T-cell (primary cell): ENCODE data around the gene DNAJC30. TPM values are rescaled to one million over a fixed set of nuclear protein-coding genes. Genes with fewer than 3 reads are reported as not detected.
"Not testable (repeated sequence)": the region's sequence is repeated elsewhere in the genome, so short reads cannot be mapped to it uniquely, and the experiment has no call there.

Experiments
- ATAC-seq, 4 experiments: fragments of 200-7000 bp in 3 of 4; fragments of 150-1000 bp in 1 of 4; cut with Tn5 transposase; replicated peaks in 1 of 4; 1 replicate in 3 of 4; 2 replicates in 1 of 4; pipeline ENCODE4 v1.10.0; 2021; ENCODE audit warnings: moderate library complexity in 3 of 4, mild to moderate bottlenecking in 2 of 4, moderate number of reproducible peaks in 1 of 4
- CTCF ChIA-PET, 2 donors: fragments of 300-600 bp; sonication (Branson Sonifier 250); formaldehyde crosslinking; loops; one replicate each; lab custom pipeline; 2022; ENCODE audit warnings: antibody characterized with exemption in 2 of 2; lab: Charles Lee
- POLR2A ChIA-PET, 2 donors: fragments of 300-600 bp; sonication (Branson Sonifier 250); formaldehyde crosslinking; loops; one replicate each; lab custom pipeline; 2022; ENCODE audit warnings: antibody characterized with exemption in 2 of 2; lab: Charles Lee
- DNase-seq, 35 experiments: peaks; one replicate each; pipeline versions ENCODE4 v3.0.0 to v3.0.0-alpha.2; 2013 to 2023
- H3K27ac ChIP-seq: one replicate; pipeline ENCODE4 v1.5.1; 2013; ENCODE audit warnings: low read length
- H3K27me3 ChIP-seq, 2 experiments: replicated peaks in 1 of 2; 1 replicate in 1 of 2; 2 replicates in 1 of 2; pipeline versions ENCODE4 v1.6.1 to v1.7.0; 2013; ENCODE audit warnings: low read length in 1 of 2, mixed read lengths in 1 of 2; ENCODE audit not compliant: control insufficient read depth in 2 of 2, insufficient read depth in 2 of 2; ENCODE audit errors: extremely low read depth in 1 of 2
- H3K36me3 ChIP-seq, 2 donors: 1 replicate in 1 of 2; 2 replicates in 1 of 2; pipeline versions ENCODE4 v1.6.1 to v1.7.0; 2013; ENCODE audit warnings: low read length in 1 of 2; ENCODE audit not compliant: control insufficient read depth in 2 of 2, insufficient read depth in 1 of 2; ENCODE audit errors: extremely low read depth in 1 of 2
- H3K4me1 ChIP-seq, 2 experiments: 1 replicate in 1 of 2; 2 replicates in 1 of 2; pipeline versions ENCODE4 v1.6.1 to v1.7.0; 2013; ENCODE audit warnings: low read length in 2 of 2, mixed read lengths in 1 of 2; ENCODE audit not compliant: insufficient read depth in 2 of 2, control insufficient read depth in 1 of 2; ENCODE audit errors: extremely low read depth in 1 of 2
- H3K4me3 ChIP-seq, 2 donors: 1 replicate in 1 of 2; 2 replicates in 1 of 2; pipeline versions ENCODE4 v1.5.1 to v1.7.0; 2013; ENCODE audit warnings: mild to moderate bottlenecking in 2 of 2, low read length in 1 of 2, moderate library complexity in 1 of 2; ENCODE audit not compliant: control insufficient read depth in 1 of 2; ENCODE audit errors: extremely low read depth in 1 of 2
- H3K9me3 ChIP-seq: 2 replicates; pipeline ENCODE4 v1.7.0; 2013
- H3K27ac Mint-ChIP-seq, 2 donors: one replicate each; pipeline ENCODE4 v1.8.0; 2020 to 2021; ENCODE audit warnings: mild to moderate bottlenecking in 2 of 2, mixed read lengths in 2 of 2
- H3K27me3 Mint-ChIP-seq, 2 donors: one replicate each; pipeline ENCODE4 v1.8.0; 2021 to 2022; ENCODE audit warnings: mixed read lengths in 2 of 2
- H3K36me3 Mint-ChIP-seq: one replicate; pipeline ENCODE4 v1.8.0; 2021; ENCODE audit warnings: mixed read lengths
- H3K4me1 Mint-ChIP-seq, 3 donors: one replicate each; pipeline ENCODE4 v1.8.0; 2020 to 2022; ENCODE audit warnings: mixed read lengths in 3 of 3, mild to moderate bottlenecking in 1 of 3
- H3K4me3 Mint-ChIP-seq, 3 donors: one replicate each; pipeline ENCODE4 v1.8.0; 2020 to 2022; ENCODE audit warnings: mild to moderate bottlenecking in 3 of 3, mixed read lengths in 3 of 3, moderate library complexity in 3 of 3
- H3K9me3 Mint-ChIP-seq, 3 donors: one replicate each; pipeline ENCODE4 v1.8.0; 2020 to 2022; ENCODE audit warnings: mixed read lengths in 3 of 3
- WGBS: methylation state at CpG from one replicate; pipeline ENCODE4 v1.1.5; 2013; ENCODE audit warnings: missing lambda C conversion rate; ENCODE audit not compliant: insufficient coverage; 5-methylcytosine and 5-hydroxymethylcytosine counted together
- total RNA-seq, 35 experiments: library from RNA in 6 of 35; stranded (reverse) in 6 of 35; fragments of 120-200 nt in 1 of 35; gene quantifications; one replicate each; pipeline versions ENCODE4 v1.2.1 to v1.2.4 and lab custom pipeline; 2013 to 2026

The DNAJC30 gene
- total RNA-seq, 5 donors from 2014 or later (not counting 1 experiment from before 2014, with no cell fraction given) = 9.1 to 16.4 (median 14.7) TPM

- Mint-ChIP-seq H3K4me1 (peaks cover 3 to 9% (median 7%) of the 10 kb centered on the region in 3 donors), H3K9me3 (no peaks in the 10 kb centered on the region), H3K27me3 (peaks cover 13 to 14% of the 10 kb centered on the region in 2 donors), H3K27ac (no peak overlapping the region), H3K36me3 (no peaks in the 10 kb centered on the region), H3K4me3 (no peak overlapping the region)
- POLR2A ChIA-PET = no interaction called here
- ATAC-seq = no peak
- Histone ChIP-seq H3K4me1 (peaks cover 0 to 16% of the 10 kb centered on the region in 2 experiments), H3K36me3 (no peaks in the 10 kb centered on the region), H3K4me3 (no peak overlapping the region), H3K9me3 (no peaks in the 10 kb centered on the region), H3K27me3 (peaks cover 5 to 38% of the 10 kb centered on the region in 2 experiments), H3K27ac (no peak overlapping the region)
- DNase-seq = no peak
- CTCF ChIA-PET = interaction anchor here (0.7 kb wide), 3 partner anchors 8 to 60 kb away, joined by 3 to 6 read pairs (median 5); partner anchors contain the start of gene CLDN3 (in 1 of the 2)
- WGBS = no CpG with 5 or more reads among the region's 3 CpGs
Observed at GRCh38 chr7:73723813-73724212, 40.6 kb upstream of the DNAJC30 start.

GRCh38 chr7:73722785-73723184 lies 39.5 kb upstream of the DNAJC30 start:
- ChIA-PET POLR2A (no interaction called here), CTCF (interaction anchor here in 1 of 2 donors (0.7 kb wide), 1 partner anchor 310 kb away, joined by 5 read pairs; no protein-coding TSS in a partner anchor)
- DNase-seq (no peak), ATAC-seq (no peak)
- no peaks in the 10 kb centered on the region for H3K9me3 ChIP-seq
- Mint-ChIP-seq H3K4me3 (no peak overlapping the region), H3K9me3 (no peaks in the 10 kb centered on the region), H3K36me3 (no peaks in the 10 kb centered on the region), H3K27me3 (peaks cover 5 to 6% of the 10 kb centered on the region in 2 donors), H3K4me1 (peaks cover 11 to 15% (median 14%) of the 10 kb centered on the region in 3 donors), H3K27ac (no peak overlapping the region)
- 53% methylated on average over 2 of the region's 6 CpGs for WGBS
- no peaks in the 10 kb centered on the region for H3K36me3 ChIP-seq
- H3K27ac ChIP-seq = no peak overlapping the region
- peaks cover 9 to 27% of the 10 kb centered on the region in 2 experiments for H3K4me1 ChIP-seq
- H3K4me3 ChIP-seq = no peak overlapping the region
- H3K27me3 ChIP-seq = peaks cover 5 to 40% of the 10 kb centered on the region in 2 experiments

- H3K36me3 ChIP-seq, DNase-seq, H3K4me3 Mint-ChIP-seq, H3K4me3 ChIP-seq, ATAC-seq, H3K9me3 Mint-ChIP-seq, H3K27ac Mint-ChIP-seq, H3K27ac ChIP-seq, H3K36me3 Mint-ChIP-seq, H3K27me3 Mint-ChIP-seq, POLR2A ChIA-PET, H3K9me3 ChIP-seq: not testable (repeated sequence)
- 83% methylated on average over 2 of the region's 4 CpGs for WGBS
- peaks cover 17 to 20% (median 19%) of the 10 kb centered on the region in 3 donors for H3K4me1 Mint-ChIP-seq
- peaks cover 14 to 33% of the 10 kb centered on the region in 2 experiments for H3K4me1 ChIP-seq
- peaks cover 5 to 39% of the 10 kb centered on the region in 2 experiments for H3K27me3 ChIP-seq
- CTCF ChIA-PET = interaction anchor here in 1 of 2 donors (0.5 kb wide), 1 partner anchor 81 kb away, joined by 3 read pairs; no protein-coding TSS in a partner anchor
Observed at GRCh38 chr7:73722182-73722581, 38.9 kb upstream of the DNAJC30 start.

- Mint-ChIP-seq H3K4me3 (peak overlapping the region in 2 of 3 donors; percentile 51 to 87), H3K9me3 (no peaks in the 10 kb centered on the region), H3K36me3 (no peaks in the 10 kb centered on the region), H3K4me1 (peaks cover 22 to 25% (median 24%) of the 10 kb centered on the region in 3 donors), H3K27ac (peak overlapping the region in 1 of 2 donors; percentile 3), H3K27me3 (peaks cover 4 to 5% of the 10 kb centered on the region in 2 donors)
- Histone ChIP-seq H3K4me3 (no peak overlapping the region), H3K4me1 (peaks cover 14 to 40% of the 10 kb centered on the region in 2 experiments), H3K27me3 (peaks cover 5 to 33% of the 10 kb centered on the region in 2 experiments), H3K36me3 (no peaks in the 10 kb centered on the region), H3K9me3 (no peaks in the 10 kb centered on the region), H3K27ac (no peak overlapping the region)
- ChIA-PET CTCF (interaction anchor here (0.5 to 0.7 kb wide), 2 partner anchors 81 to 136 kb away, joined by 3 to 9 read pairs; no protein-coding TSS in a partner anchor), POLR2A (no interaction called here)
- DNase-seq (no peak), ATAC-seq (no peak)
- 84% methylated on average over 3 of the region's 3 CpGs for WGBS
Observed at GRCh38 chr7:73721377-73721817, 38.1 kb upstream of the DNAJC30 start.

GRCh38 chr7:73720443-73720842 lies 37.2 kb upstream of the DNAJC30 start:
- not testable (repeated sequence) for H3K4me3 ChIP-seq, H3K27ac Mint-ChIP-seq, H3K27me3 Mint-ChIP-seq, DNase-seq, ATAC-seq, H3K36me3 Mint-ChIP-seq, H3K36me3 ChIP-seq, H3K9me3 Mint-ChIP-seq, H3K27ac ChIP-seq, H3K9me3 ChIP-seq
- peaks cover 14 to 42% of the 10 kb centered on the region in 2 experiments for H3K4me1 ChIP-seq
- ChIA-PET POLR2A (interaction anchor here in 1 of 2 donors (0.6 kb wide), 1 partner anchor 77 kb away, joined by 5 read pairs; no protein-coding TSS in a partner anchor), CTCF (interaction anchor here (0.7 to 0.9 kb wide), 2 partner anchors 114 to 137 kb away, joined by 5 to 9 read pairs; no protein-coding TSS in a partner anchor)
- Mint-ChIP-seq H3K4me1 (peaks cover 25 to 33% (median 26%) of the 10 kb centered on the region in 3 donors), H3K4me3 (peak overlapping the region; percentile 74 to 87 (median 82))
- H3K27me3 ChIP-seq = peaks cover 5 to 33% of the 10 kb centered on the region in 2 experiments
- WGBS = 100% methylated on average over 5 of the region's 9 CpGs

- Mint-ChIP-seq H3K4me1 (peaks cover 25 to 33% (median 26%) of the 10 kb centered on the region in 3 donors), H3K27ac (peak overlapping the region in 1 of 2 donors; percentile 78), H3K27me3 (peaks cover 3 to 5% of the 10 kb centered on the region in 2 donors), H3K36me3 (no peaks in the 10 kb centered on the region), H3K4me3 (peak overlapping the region; percentile 74 to 87 (median 82)), H3K9me3 (no peaks in the 10 kb centered on the region)
- ATAC-seq (peak in 1 of 4 experiments; percentile 1), DNase-seq (peak in 1 of 35 experiments; percentile 13)
- H3K9me3 ChIP-seq = no peaks in the 10 kb centered on the region
- POLR2A ChIA-PET = interaction anchor here in 1 of 2 donors (0.6 kb wide), 1 partner anchor 78 kb away, joined by 5 read pairs; no protein-coding TSS in a partner anchor
- CTCF ChIA-PET = interaction anchor here (0.9 kb wide), 2 partner anchors 113 kb away, joined by 5 to 6 read pairs; no protein-coding TSS in a partner anchor
- peaks cover 14 to 42% of the 10 kb centered on the region in 2 experiments for H3K4me1 ChIP-seq
- H3K27ac ChIP-seq = no peak overlapping the region
- peak overlapping the region; percentile 10 to 57 for H3K4me3 ChIP-seq
- no peaks in the 10 kb centered on the region for H3K36me3 ChIP-seq
- 15% methylated on average over 14 of the region's 16 CpGs for whole genome bisulfite sequencing
- H3K27me3 ChIP-seq = peaks cover 5 to 32% of the 10 kb centered on the region in 2 experiments
Observed at GRCh38 chr7:73719806-73720169, 36.5 kb upstream of the DNAJC30 start.
